T-helper 1 cell treated with Interleukin-12 subunit alpha and Interleukin-12 subunit beta and Interleukin-4 antibody, amounts not matched to agents 30 ng/mL and 1 ng/mL, for 36 hours (primary cell): ENCODE data around the gene PAQR6. TPM values are rescaled to one million over a fixed set of nuclear protein-coding genes. Genes with fewer than 3 reads are reported as not detected.

Experiments
- intact Hi-C: fragments of 100-400 bp; cut with micrococcal nuclease; formaldehyde crosslinking; loops from one replicate; pipeline ENCODE4 v1.15.1; 2024
- total RNA-seq: library from RNA; stranded (reverse); gene quantifications from 2 replicates; pipeline ENCODE4 v1.2.3, GENCODE V29; 2022

PAQR6 gene
- total RNA-seq, 1 donor from 2014 or later, result 5.7 TPM

DNA sequence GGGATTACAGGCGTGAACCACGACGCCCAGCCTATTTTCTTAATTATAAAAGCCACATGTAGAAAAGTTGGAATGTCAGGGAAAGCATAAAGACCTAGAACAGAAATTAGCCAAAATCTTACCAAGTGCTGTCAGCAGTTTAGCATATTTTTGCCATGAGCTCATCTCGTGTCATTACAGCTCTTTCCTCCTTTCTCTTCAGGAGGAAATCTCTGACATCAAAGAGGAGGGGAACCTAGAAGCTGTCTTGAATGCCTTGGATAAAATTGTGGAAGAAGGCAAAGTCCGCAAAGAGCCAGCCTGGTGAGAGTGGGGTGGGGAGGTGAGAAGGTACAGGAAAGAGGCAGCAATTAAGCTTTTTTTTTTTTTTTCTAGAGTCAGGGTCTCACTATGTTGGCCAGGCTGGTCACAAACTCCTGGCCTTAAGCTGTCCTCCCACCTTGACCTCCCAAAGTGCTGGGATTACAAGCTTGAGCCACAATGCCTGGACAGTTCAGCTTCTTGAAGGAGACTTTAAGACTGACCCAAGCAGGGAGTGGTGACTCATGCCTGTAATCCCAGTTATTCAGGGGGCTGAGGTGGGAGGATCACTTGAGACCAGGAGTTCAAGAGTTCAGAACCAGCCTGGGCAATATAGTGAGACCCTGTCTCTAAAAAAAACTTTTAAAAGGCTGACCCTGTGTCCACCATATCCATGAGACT, 14.3 kb downstream of the PAQR6 start:
- intact Hi-C loops, result no loop called here

DNA sequence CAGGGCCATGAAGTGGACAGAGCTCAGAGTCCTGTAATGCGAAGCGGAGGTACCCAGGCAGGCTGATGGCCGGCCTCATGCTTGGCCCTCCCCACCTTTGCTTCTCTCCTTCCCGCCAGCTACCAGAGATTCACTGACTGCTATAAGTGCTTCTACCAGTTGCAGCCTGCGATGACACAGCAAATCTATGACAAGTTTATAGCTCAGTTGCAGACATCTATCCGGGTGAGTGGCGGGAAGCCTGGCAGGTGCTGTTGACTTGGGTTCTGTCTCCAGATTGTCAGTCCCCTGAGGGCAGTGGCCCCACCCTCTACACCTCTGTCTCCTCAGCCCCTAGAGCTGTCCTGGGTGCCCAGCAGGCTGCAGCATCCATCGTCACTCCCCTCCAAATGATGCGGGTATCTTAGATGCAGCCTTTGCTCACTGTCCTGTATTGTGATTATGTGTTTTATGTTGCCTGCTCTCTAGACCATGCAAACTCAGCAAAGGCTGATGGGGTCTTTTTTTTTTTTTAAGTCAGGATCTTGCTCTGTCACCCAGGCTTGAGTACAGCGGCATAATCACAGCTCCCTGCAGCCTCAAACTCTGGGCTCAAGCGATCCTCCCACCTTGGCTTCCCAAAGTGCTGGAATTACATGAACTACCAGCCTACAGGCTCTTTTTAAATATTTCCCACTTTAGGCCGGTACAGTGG, 15.5 kb downstream of the PAQR6 start:
- intact Hi-C loops, result no loop called here

DNA sequence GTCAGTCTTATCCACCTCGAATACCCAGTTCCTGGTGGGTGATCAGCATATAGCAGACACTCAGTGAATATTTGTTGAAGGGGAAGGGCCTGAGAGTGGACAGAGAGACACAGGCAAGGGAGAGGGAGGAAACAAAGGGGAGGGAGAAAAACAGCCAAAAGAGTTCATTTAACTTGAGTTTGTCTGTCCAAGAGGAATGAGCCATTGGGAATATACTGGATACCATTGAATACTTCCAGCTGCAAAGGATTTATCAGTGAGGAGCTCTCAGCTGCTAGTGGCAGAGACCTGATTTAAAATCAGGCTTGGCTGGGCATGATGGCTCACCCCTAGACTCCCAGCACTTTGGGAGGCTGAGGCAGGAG, 17.4 kb downstream of the PAQR6 start:
- intact Hi-C loops, result no loop called here

DNA sequence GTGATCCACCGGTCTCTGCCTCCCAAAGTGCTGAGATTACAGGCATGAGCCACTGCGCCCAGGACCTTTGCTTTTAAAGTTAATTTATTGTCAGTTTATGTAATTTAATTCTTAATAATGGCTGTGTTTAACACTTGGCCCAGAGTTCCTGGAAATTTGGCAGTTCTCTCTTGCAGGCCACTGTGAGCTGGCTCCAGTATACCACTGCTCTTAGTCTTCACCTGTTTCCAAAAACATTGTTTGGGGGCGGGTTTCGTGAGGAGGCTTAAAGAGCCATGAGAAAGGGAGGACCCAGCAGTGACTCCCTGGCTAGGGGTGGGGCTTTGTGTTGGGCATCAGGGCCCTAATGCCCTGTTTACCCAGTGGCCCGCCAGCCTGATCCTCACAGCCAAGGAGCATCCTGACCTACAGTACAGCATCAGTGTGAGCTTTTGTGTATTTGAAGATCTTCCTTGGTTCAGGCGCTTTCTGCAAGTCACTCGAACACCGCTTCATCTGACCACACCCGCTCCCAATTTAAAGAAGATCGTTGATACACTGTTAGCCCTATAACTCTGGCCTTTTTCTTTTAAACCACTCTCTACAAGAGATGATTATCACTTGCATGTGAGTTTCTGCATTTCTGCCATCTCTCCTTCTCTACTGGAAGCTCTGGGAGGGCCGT, 17.9 kb downstream of the PAQR6 start:
- intact Hi-C loops, result no loop called here

DNA sequence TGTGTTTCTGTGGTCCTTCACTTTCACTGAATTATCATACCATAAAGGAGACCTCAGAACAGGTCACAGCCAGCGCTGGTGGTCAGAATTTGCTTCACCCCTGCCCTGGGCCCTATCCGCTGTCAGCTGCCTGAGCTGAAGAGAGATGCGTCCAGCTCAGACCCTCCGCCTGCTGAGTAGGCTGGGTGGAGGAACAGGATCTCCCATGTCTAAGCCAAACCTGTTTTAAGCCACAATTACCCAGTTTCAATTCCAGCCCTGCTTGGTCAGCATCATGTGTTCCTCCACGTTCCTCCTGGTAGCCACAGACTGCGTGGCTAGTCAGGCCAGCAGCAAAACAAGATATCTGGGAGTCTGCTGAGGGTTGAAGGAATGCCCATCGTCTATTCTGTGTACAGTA, 19.4 kb downstream of the PAQR6 start:
- intact Hi-C loops, result no loop called here

DNA sequence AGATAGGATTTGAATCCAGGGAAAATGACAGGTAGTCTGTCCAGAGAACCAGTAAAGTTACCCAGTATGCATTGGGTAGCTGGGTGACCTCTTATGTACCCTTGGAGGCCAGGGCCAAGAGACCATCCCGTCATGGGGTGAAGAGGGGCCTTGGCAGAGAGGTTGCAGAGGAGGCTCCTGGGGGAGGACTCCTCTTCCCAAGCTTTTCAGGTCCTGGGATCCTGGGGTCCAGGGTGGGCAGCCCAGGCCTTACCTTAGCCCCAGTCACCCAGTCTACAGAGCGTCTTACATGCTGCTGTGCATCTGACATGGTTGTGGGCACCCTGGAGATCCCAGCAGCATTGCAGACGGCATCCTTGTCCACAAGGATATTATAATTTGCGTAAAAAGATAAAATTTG, 21.1 kb downstream of the PAQR6 start:
- intact Hi-C loops, result no loop called here

DNA sequence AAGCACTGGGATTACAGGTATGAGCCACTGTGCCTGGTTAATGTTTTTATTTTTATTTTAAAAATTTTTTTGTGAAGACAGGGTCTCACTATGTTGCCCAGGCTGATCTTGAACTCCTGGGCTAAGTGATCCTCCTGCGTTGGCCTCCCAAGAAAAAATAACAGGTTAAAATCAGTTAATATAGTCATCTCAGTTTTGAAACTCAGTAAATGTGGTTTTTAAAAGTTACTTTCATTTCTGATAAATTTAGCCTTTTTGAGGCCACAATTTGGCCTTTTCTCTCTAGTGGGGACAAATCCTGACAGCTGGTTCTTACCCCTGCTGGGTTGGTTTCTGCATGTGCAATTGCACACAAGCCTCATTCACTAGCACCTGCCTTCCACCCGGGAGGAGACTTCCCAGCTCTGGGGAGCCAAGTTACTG, 21.7 kb downstream of the PAQR6 start:
- intact Hi-C loops, result no loop called here

DNA sequence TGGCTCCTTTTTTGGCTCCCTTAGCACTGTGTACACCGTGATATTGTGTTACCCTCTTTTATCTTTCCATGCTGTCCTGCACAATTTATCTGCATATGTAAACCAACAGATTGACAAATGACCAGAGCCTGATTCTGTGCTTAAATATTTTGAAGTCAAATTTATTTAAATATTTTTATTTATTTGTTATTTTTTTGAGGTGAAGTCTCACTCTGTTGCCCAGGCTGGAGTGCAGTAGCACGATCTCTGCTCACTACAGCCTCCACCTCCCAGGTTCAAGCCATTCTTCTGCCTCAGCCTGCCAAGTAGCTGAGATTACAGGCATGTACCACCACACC, 22.2 kb downstream of the PAQR6 start:
- intact Hi-C loops, result loop anchor here (1.0 to 2.0 kb wide), 10 partner anchors 8 to 135 kb away; partner anchors contain the start of genes PMF1 and SMG5

DNA sequence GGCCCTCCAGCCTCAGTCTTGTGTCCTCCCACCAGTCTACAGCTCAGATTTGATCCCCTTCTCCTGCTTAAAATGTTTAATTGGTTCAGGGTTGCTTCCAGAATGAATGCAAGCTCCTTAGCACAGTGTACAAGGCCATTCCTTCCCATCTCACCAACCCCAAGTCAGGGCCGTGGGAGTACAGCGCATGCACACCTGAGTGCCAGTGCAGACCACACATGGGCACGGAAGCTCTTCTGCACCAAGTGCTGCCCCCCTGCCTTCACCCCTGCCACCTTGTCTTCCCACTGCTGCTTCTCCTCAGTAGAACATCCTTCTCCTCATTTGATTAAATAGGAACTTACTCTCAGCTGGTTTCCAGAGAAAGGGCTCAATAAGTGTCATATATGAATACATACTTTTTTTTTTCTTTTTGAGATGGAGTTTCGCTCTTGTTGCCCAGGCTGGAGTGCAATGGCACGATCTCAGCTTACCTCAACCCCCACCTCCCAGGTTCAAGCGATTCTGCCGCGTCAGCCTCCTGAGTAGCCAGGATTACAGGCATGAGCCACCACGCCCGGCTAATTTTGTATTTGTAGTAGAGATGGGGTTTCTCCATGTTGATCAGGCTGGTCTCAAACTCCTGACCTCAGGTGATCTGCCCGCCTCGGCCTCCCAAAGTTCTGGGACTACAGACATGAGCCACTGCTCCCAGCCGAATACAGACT, 25.7 kb downstream of the PAQR6 start:
- intact Hi-C loops, result no loop called here

DNA sequence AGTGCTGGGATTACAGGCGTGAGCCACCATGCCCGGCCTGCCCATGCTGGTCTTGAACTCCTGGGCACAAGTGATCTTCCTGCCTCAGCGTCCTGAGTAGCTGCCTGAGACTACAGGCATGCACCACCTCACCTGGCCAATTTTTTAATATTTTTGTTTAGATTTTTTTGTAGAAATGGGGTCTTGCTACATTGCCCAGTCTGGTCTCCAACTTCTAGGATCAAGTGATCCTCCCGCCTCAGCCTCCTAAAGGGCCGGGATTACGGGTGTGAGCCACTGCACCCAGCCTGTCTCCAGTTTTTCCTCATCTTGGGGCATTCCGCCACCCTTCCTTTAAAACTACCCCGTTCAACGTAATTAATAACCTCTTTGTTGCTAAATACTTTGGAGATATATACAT, 27.6 kb downstream of the PAQR6 start:
- intact Hi-C loops, result no loop called here

DNA sequence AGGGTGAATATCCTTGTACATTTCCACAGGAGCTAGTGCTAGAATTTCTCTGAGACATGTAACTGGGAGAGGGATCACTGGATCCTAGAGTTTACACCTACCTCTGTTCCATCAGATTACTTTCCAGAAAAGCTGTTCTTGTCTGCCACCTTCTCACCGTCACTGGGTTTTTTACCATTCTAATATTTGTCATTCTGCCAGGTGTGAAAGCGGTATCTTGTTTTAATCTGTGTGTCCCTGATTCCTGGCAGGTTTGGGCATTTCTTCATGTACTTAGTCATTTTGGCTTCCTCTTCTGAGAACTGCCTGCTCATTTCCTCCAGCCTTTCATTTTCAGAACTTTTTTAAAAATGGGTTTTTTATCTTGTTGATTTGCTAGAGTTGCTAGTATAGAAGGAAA, 30.0 kb downstream of the PAQR6 start:
- intact Hi-C loops, result loop anchor here (1.0 kb wide), 2 partner anchors 7 to 25 kb away; no protein-coding TSS in a partner anchor

DNA sequence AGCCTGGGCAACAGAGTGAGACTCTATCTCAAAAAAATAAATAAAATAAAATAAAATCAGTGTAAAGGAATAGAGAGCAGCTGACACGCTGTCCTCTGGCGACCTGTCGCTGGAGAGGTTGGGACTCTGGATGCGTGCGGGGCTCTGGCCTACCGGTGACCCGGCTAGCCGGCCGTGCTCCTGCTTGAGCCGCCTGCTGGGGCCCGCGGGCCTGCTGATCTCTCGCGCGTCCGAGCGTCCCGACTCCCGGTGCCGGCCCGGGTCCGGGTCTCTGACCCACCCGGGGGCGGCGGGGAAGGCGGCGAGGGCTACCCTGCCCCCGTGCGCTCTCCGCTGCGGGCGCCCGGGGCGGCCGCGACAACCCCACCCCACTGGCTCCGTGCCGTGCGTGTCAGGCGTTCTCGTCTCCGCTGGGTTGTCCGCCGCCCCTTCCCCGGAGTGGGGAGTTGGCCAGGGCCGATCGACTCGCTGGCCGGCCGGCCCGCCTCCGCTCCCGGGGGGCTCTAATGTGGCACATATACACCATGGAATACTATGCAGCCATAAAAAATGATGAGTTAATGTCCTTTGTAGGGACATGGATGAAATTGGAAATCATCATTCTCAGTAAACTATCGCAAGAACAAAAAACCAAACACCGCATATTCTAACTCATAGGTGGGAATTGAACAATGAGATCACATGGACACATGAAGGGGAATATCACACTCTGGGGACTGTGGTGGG, 31.3 kb downstream of the PAQR6 start:
- intact Hi-C loops, result loop anchor here (1.0 kb wide), 1 partner anchor 9 kb away; no protein-coding TSS in a partner anchor

DNA sequence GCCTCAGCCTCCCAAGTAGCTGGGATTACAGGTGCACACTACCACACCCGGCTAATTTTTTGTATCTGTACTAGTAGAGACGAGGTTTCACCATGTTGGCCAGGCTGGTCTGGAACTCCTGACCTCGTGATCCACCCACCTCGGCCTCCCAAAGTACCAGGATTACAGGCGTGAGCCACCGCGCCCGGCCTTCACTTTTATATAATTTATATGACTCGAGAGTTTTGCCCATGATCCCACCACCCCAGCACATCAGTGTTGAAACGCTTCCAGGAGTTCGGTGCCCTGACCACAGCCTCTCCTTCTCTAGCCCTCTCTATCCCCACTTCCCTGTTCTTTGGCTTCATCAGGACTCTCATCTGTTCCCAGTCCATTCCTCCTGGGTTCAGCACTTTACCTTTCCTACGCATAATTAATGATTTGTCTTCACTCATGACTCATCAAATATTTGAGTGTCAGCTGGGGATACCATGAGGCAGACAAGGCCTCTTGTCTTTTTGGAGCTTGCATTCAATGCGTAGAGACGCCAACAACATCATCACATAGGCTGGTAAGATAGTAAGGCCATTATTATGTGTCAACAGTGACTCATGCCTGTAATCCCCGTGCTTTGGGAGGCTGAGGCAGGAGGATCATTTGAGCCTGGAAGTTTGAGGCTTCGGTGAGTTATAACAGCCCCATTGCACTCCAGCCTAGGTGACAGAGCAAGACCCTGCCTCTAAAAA, 33.7 kb downstream of the PAQR6 start:
- intact Hi-C loops, result no loop called here

DNA sequence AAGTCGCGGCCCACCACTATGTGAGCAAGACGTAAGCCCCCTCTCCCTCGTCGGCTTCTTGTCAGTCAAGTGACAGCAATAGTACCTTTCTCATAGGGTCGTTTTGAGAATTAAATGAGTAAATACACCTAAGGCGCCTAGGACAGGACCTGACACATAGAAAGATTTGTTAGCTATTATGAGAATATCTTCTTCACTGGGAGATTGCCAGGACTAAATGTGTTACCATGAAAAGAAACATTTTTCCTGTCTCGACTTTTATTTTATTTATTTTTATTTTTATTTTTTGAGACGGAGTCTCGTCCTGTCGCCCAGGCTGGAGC, 34.3 kb downstream of the PAQR6 start:
- intact Hi-C loops, result loop anchor here (1.0 to 2.0 kb wide), 6 partner anchors 12 to 303 kb away; partner anchors contain the start of genes RIT1 and SMG5

DNA sequence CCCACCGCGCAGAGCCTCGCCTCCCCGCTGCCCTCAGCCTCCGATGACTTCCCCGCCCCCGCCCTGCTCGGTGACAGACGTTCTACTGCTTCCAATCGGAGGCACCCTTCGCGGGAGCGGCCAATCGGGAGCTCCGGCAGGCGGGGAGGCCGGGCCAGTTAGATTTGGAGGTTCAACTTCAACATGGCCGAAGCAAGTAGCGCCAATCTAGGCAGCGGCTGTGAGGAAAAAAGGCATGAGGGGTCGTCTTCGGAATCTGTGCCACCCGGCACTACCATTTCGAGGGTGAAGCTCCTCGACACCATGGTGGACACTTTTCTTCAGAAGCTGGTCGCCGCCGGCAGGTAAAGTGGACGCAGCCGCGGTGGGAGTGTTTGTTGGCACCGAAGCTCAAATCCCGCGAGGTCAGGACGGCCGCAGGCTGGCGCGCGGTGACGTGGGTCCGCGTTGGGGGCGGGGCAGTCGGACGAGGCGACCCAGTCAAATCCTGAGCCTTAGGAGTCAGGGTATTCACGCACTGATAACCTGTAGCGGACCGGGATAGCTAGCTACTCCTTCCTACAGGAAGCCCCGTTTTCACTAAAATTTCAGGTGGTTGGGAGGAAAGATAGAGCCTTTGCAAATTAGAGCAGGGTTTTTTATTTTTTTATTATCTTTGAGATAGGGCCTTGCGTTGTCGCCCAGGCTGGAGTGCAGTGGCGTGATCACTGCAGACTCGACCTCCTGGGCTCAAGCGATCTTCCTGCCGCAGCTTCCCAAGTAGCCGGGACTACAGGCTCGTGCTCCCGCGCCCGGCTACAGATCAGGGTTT, 34.8 kb downstream of the PAQR6 start, which contains the start of gene PMF1:
TSS of gene PMF1 (plus strand) at position 175 of the 811 bp plus-strand sequence. CDS start at position 184, 9 bp downstream.
- intact Hi-C loops, result loop anchor here (1.0 to 2.0 kb wide), 7 partner anchors 12 to 302 kb away; partner anchors contain the start of genes CCT3, RIT1, SMG5 and TSACC

DNA sequence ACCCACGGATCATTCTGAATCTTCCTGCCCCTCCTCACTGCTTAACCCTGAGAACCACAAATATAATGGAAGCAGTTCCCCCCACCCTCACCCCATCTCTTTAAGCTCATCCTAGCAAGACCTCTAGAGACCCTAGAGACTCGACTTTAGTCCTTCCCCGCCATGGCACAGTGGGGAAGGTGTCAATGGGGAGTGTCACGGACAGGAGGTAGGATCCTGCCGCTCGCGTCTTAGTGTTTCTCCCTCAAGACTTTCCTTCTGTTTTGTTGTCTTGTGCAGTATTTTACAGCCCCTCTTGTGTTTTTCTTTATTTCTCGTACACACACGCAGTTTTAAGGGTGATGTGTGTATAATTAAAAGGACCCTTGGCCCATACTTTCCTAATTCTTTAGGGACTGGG, 35.7 kb downstream of the PAQR6 start:
- intact Hi-C loops, result loop anchor here (1.0 to 2.0 kb wide), 3 partner anchors 51 to 301 kb away; partner anchors contain the start of genes CCT3, RIT1 and TSACC

DNA sequence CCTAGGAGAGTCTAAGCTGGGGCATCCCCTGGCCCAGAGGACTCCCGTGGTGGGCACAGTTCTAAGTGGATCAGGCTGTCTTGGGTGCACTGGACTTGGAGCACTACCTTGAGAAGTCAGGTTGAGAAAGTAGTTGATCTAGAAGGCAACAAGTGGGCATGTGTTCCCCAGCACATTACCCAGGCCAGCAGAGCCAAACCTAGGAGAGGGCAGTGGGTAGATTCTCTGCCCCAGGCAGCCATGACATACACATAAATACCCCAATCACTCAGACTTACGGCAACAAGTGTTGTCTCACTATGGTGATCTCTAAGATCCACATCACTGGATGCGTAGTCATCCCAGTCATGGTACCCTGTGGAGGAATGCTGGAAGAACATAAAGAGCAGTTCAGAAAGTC, 36.6 kb downstream of the PAQR6 start:
- intact Hi-C loops, result no loop called here

DNA sequence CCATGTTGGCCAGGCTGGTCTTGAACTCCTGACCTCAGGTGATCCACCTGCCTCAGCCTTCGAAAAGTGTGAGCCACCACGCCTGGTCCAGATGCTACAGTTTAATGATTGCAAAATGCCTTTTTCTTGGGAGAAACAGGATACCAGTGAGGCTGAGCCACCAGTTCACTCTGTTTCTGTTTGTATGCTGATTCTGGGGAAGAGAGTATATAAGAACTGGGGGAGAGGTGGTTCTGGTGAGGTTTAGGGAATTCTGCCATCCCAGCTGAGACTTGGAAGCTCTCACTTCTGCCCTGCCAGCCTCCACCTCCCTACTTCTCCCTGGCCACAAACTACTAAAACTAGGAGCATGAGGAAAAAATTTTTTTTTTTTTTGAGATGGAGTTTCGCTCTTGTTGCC, 43.2 kb downstream of the PAQR6 start:
- intact Hi-C loops, result no loop called here

DNA sequence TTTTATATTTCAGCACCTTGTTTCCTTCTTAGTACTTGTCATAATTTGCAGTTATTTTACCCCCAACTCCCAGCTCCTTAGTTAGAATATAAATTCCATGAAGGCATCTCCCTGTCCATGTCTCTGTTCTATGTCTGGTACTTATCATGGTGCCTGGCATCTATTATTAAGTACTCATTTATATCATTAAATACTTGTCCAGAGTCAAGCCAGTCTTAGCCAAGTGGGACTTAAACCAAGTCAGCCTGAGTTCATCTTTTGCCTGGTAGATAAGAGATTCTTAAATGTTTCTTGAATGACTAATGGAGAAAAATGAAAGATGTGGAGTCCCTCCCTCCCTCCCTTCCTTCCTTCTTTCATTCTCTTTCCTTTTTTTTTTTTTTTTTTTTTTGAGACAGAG, 44.5 kb downstream of the PAQR6 start:
- intact Hi-C loops, result no loop called here
